Measurements from ENCODE around the gene FUBP3.

FUBP3 gene

GRCh38 chr9:130634801-130635200, 55.4 kb downstream of the FUBP3 start:
- DNase-seq, result no peak

GRCh38 chr9:130635306-130635705, 55.9 kb downstream of the FUBP3 start:
- DNase-seq, result no peak

GRCh38 chr9:130635721-130636647, 56.6 kb downstream of the FUBP3 start:
- DNase-seq, result no peak

- no peak for DNase-seq
These were observed 57.3 kb downstream of the FUBP3 start for GRCh38 chr9:130636648-130637020.

GRCh38 chr9:130638284-130639123, 59.1 kb downstream of the FUBP3 start:
- DNase-seq, result no peak

- no peak for DNase-seq
These were observed 59.9 kb downstream of the FUBP3 start for GRCh38 chr9:130639124-130639765.

GRCh38 chr9:130639866-130640555, 60.6 kb downstream of the FUBP3 start:
- no peak for DNase-seq

- no peak for DNase-seq
These were observed 61.3 kb downstream of the FUBP3 start for GRCh38 chr9:130640681-130641080.

- DNase-seq, result no peak
These were observed 63.5 kb downstream of the FUBP3 start for GRCh38 chr9:130642926-130643325.

- DNase-seq, result no peak
These were observed 71.8 kb downstream of the FUBP3 start for GRCh38 chr9:130651221-130651620.

GRCh38 chr9:130651752-130652151, 72.4 kb downstream of the FUBP3 start:
- no peak for DNase-seq

- no peak for DNase-seq
These were observed 75.5 kb downstream of the FUBP3 start for GRCh38 chr9:130654879-130655278.

- DNase-seq, result no peak
These were observed 79.7 kb downstream of the FUBP3 start for GRCh38 chr9:130658893-130659698.

- DNase-seq, result no peak
These were observed 80.4 kb downstream of the FUBP3 start for GRCh38 chr9:130659699-130660248.

- DNase-seq, result no peak
These were observed 80.9 kb downstream of the FUBP3 start for GRCh38 chr9:130660326-130660682.

GRCh38 chr9:130660683-130661450, 81.5 kb downstream of the FUBP3 start:
- no peak for DNase-seq

GRCh38 chr9:130661451-130662098, 82.2 kb downstream of the FUBP3 start:
- no peak for DNase-seq

GRCh38 chr9:130662099-130662969, 83.0 kb downstream of the FUBP3 start:
- no peak for DNase-seq

- DNase-seq, result no peak
These were observed 83.5 kb downstream of the FUBP3 start for GRCh38 chr9:130662970-130663257.

All from NCI-H1417 treated with DMSO at 0.1 percent for 48 hours (cell line).